ENCODE results near the gene FSTL4.

GRCh38 chr5:133440467-133441115 is 171.8 kb downstream of the FSTL4 start:
- TF ChIP-seq EZH2 (IDR thresholded peaks at IDR 0.05; ENCODE audit: borderline replicate concordance, low read depth, low read length, severe bottlenecking) (no peak), CTCF (IDR thresholded peaks at IDR 0.05; ENCODE audit: borderline replicate concordance, extremely low read depth, low read length, poor library complexity, severe bottlenecking) (no peak)
